Measurements from ENCODE around the gene CD151.

CD151 gene

DNA sequence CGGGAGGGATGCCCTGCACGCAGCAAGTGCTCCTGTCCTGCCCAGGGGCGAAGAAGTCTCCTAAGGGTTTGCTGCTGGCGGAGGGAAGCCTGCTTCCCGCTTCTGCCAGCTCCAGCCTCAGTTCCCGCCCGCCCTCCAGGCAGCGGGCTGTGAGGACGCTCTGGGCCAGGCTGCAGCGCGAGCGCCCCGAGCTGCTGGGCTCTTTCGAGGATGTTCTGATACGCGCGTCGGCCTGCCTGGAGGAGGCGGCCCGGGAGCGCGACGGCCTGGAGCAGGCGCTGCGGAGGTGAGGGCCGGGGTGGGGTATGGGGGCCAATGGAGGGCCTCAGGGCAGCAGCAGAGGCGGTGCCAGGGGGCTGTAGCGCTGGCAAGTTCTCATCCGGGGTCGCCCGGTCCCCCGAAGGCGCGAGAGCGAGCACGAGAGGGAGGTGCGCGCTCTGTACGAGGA is 2.9 kb upstream of the CD151 start:
- DNase-seq, result no peak

DNA sequence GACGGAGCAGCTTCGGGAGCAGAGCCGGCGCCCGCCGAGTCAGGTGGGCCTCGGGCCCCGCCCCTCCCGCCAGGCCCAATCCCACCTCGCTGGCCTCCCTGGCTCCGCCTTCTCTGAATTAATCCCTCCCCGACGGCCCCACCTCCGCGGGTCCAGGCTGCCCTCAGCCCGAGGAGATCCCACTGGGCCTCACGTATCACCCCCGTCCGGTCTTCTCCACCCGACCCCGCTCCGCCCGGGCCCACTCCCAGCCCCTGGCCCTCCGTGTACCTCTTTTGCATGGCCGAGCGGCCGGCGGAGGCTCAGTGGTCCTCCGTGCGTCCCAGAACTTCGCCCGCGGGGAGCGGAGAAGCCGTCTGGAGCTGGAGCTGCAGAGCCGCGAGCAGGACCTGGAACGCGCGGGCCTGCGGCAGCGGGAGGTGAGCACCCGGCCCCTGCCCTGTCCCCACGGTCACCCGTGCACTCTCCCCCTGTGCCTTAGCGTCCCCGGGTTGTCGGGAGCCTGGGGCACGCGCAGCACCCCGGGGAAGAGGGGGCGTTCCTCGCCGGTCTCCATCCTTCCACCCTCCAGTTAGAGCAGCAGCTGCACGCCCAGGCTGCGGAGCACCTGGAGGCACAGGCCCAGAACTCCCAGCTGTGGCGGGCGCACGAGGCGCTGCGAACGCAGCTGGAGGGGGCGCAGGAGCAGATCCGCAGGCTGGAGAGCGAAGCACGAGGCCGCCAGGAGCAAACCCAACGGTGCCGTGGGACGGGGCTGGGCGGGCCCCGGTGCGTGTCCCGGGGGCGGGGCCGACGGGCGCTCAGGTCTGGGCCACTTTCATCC is 2.2 kb upstream of the CD151 start:
- DNase-seq, result peak; percentile 18 to 57

DNA sequence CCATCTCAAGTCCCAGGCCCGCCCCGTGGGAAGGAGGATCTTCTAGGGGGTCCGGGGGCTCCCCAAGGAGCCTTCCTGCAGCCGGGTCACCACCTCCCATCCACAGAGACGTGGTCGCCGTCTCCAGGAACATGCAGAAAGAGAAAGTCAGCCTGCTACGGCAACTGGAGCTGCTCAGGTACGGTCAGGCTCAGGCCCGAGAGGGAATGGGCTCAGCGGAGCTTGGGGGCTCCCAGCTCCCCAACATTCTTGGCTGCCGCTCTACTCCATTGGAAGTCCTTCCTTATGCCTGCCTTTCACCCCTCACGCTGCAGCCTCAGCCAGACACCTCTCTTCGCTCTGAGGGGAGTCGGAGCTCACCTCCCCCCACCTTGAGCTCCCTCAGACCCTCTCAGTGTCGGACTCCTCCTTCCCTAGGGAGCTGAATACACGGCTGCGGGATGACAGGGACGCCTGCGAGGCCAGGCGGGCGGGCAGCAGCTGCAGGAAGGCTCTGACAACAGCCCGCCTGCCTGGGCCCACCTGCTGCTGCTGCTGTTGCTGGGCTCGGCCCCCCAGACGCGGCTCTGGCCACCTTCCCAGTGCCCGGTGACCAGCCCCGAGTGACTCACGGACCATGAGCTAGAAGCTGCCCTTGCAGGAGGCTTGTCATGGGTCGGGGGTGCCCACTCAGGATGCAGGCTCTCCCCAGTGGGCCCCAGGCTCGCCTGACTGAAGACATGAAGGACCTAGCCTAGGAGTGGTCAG is 1.5 kb upstream of the CD151 start:
- DNase-seq, result no peak

DNA sequence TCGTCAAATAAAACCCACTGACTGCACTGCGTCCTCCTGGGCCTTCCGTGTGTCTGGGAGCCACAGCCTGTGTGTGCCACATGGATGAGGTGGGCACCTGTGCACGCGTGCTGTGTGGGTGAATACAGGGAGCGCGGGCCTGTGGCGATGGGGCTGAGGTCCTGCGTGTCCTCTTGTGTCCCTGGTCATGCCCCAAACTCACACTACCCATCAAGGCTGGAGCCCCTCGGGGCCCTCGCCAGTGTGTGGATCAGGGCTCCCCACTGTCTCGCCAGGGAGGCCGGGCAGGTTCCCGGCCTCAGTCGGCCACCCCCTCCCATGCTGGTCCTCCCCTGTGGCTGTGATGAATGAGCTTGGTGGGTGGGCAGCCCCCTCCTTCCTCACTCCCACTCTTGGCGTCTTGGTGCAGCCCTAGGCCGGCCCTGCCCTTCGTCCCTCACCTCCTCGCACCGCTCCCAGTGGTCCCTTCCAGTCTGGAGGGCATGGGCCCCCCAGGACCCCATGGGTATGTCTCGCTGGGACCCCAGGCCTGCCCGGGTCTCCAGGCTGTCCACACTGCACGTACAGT is 707 bp upstream of the CD151 start:
- no peak for DNase-seq

GRCh38 chr11:833114-833791 is 501 bp downstream of the CD151 start:
- peak; percentile 24 to 57 for DNase-seq

GRCh38 chr11:833849-834311 is 1.1 kb downstream of the CD151 start:
- DNase-seq, result peak in 1 of 2 donors; percentile 48

GRCh38 chr11:834371-835316 is 1.9 kb downstream of the CD151 start:
- DNase-seq, result peak; percentile 30 to 50

- DNase-seq, result no peak
These were observed 3.5 kb downstream of the CD151 start for GRCh38 chr11:836274-836673.

- DNase-seq, result no peak
These were observed 3.9 kb downstream of the CD151 start for GRCh38 chr11:836700-837099.

DNA sequence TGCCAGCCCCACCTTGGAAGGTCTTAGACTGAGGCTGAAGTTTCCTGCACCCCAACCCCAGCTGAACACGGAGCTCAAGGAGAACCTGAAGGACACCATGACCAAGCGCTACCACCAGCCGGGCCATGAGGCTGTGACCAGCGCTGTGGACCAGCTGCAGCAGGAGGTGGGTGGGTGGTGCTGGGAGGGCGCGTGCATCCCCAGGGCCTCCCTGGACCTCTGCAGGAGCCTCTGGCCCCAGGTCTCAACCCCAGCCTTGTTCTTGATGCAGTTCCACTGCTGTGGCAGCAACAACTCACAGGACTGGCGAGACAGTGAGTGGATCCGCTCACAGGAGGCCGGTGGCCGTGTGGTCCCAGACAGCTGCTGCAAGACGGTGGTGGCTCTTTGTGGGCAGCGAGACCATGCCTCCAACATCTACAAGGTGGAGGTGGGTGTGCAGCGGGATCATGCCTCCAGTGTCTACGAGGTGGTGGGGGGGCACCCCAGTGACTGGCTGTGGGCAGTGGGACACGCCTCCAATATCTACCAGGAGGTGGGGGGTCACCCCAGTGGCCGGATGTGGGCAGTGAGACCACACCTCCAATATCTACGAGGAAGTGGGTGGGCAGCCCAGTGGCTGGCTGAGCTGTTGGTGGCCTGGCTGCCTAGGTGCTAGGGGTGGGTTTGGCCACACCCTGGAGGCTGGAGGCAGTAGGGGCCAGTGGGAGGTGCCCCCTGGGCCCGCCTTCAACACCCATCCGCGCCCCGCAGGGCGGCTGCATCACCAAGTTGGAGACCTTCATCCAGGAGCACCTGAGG is 4.6 kb downstream of the CD151 start:
- DNase-seq, result no peak

- no peak for DNase-seq
These were observed 5.2 kb downstream of the CD151 start for GRCh38 chr11:837990-838307.

DNA sequence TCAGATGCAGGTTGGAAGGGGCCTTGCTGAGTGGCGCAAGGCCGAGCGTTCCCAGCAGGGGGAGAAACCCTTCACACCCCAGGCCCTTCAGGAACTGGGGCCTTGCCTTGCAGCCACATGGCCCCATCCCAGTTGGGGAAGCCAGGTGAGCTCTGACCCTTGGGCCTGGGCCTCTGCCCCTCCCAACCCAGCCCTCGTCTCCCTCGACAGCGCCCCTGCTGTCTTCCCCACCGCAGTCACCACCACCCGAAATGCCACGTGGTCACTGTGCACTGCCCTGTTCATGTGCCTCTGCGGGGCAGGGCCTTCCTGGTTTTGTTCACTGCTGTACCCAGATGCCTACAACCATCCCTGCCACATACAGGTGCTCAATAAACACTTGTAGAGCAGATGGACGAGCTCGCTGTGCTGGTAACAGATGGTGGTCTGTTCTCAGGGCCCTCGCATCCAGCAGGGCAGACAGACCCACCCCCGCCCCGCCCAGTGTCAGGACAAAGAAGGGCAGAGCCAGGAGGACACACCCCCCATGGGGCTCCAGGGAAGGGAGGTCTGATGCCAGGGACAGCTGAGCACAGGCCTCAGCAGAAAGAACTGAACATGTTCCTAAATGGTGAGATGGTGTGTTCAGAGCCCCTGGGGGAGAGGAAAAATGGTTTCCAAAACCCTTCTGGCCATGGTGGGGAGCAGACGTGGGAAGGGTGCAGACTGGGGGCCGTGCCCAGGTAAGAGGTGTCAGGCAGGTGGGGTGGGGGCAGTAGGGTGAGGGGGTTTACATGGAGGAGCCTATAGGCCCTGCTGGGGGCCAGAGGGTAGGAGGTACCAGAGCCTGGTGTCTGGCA is 5.9 kb downstream of the CD151 start:
- no peak for DNase-seq

GRCh38 chr11:839280-839623 is 6.5 kb downstream of the CD151 start:
- no peak for DNase-seq

DNA sequence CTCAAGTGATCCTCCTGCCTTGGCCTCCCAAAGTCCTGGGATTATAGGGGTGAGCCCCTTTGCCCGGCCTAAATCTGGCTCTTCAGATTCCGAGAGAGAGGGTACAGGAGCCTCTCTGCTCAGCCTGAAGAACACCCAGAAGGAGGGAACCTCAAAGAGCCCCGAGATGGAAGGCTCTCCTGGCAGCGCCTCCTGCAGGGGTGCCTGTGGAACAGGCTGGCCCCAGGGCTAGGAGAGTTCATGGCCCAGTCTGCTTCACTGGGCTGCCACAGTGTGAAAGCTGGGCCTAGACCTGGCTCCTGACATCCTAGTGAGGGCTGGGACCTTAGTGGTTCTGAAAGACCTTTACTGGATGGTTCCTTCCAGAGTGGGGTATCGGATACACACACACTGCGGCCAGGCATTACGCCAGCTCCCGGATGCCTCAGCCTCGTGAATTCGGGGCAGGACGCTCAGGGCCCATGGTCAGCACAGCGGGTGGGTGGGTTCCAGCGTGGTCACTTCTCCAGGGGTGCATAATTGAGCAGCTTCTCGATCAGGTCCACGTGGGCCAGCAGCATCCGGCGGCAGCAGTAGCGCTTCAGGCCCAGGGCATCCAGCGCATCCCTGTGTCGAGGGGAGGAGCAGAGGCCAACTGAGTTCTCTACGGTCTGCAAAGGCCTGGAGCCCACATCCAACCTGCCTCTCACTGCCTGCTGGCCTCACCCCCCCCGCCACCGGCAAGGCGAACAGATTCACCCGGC is 7.3 kb downstream of the CD151 start:
- peak in 1 of 2 donors; percentile 17 for DNase-seq

DNA sequence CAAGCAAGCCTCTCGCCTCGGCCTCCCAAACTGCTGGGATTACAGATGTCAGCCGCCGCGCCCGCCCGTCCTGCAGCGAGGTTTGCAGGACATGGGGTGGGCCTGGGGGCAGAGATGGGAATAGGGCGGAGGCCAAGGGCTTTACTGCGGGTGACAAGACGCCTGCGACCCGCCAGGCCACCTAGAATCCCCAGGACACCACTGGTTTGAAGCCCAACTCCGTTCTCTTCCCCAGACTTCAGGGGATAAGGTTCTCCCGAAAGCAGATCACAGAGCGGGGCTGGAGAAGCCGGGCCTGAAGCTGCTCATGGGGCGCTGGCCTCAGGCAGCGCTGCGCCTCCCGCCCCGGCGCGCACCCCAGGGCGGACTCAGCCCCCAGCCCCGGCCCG is 9.2 kb downstream of the CD151 start:
- DNase-seq, result peak in 1 of 2 donors; percentile 37

DNA sequence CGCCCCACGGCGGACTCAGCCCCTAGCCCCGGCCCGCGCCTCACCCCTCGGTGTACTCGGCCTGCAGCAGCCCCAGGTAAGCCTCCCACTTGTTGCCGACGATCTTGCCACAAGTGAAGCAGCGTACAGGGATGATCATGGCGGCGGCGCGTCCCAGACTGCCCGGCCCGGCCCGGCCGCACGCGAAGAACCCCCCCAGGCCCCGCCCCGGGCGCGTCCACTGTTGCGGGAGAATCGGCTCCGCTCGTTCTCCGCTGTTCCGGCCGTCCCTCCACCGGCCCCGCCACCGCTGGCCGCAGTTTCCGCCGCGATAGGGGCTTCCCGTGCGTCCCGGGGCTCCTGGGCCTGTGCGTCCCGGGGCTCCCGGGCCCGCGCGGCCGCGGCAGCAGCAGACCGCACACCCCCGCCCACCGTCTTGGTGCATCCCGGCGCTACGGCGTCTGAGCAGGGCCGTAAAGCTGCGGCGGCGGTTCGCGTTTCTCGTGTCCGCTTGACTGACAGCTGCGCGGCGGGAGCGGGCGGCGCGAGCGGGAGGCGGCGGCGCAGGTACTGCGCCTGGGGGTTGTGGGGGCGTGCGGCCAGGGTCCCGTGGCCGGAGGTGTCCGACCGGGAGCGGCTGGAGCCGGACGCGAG is 9.7 kb downstream of the CD151 start, which contains the start of the genes POLR2L and TSPAN4:
TSS of gene POLR2L (minus strand) at position 160 of the 633 bp plus-strand sequence. CDS start at position 139, 21 bp downstream.
TSS of gene TSPAN4 (plus strand) at position 483 of the 633 bp plus-strand sequence. CDS start 7,453 bp downstream, outside the sequence.
- DNase-seq, result peak; percentile 82 to 90

- DNase-seq, result no peak
These were observed 10.5 kb downstream of the CD151 start for GRCh38 chr11:843086-843734.
